K562 (cell line): ENCODE data around the gene OR2D2. TPM values are rescaled to one million over a fixed set of nuclear protein-coding genes. Genes with fewer than 3 reads are reported as not detected.
A peak's percentile ranks its signal among the peaks of the same experiment; 100 is the strongest.

Source experiments
- FOXP1 ChIP-seq: sonication (generic); formaldehyde crosslinking; IDR thresholded peaks from 2 replicates; pipeline ENCODE4 v1.8.0; 2022; ENCODE audit warnings: mild to moderate bottlenecking, missing genetic modification reagents
- HDAC2 ChIP-seq: fragments of 450-650 bp; IDR thresholded peaks from 2 replicates; pipeline ENCODE4 v1.6.1; 2016; ENCODE audit warnings: mild to moderate bottlenecking
- HDAC8 ChIP-seq: fragments of 450-650 bp; IDR thresholded peaks from 2 replicates; pipeline ENCODE4 v1.6.1; 2016; ENCODE audit warnings: mild to moderate bottlenecking, missing genetic modification characterization, moderate library complexity, missing compliant biosample characterization
- HEY1 ChIP-seq: fragments of 250-450 bp; sonication (Bioruptor Pico); IDR thresholded peaks from 2 replicates; pipeline ENCODE4 v1.5.0; 2020; ENCODE audit warnings: mild to moderate bottlenecking, moderate library complexity, borderline replicate concordance
- MXI1 ChIP-seq: IDR thresholded peaks from 2 replicates; pipeline ENCODE4 v1.6.1; 2011; ENCODE audit warnings: low read depth, mild to moderate bottlenecking, improper control_type of control experiment, low read length
- NCOA6 ChIP-seq: fragments of 450-650 bp; IDR thresholded peaks from 2 replicates; pipeline ENCODE4 v1.6.1; 2017; ENCODE audit warnings: mild to moderate bottlenecking
- NFE2L1 ChIP-seq: fragments of 450-650 bp; IDR thresholded peaks from 2 replicates; pipeline ENCODE4 v1.6.1; 2016; ENCODE audit warnings: missing genetic modification characterization, low read depth, mild to moderate bottlenecking, missing compliant biosample characterization, moderate library complexity, borderline replicate concordance
- NONO ChIP-seq, 2 experiments: fragments of 200-400 bp in 1 of 2; fragments of 450-650 bp in 1 of 2; formaldehyde crosslinking in 1 of 2; IDR thresholded peaks; 2 replicates each; pipeline ENCODE4 v1.6.1; 2017; ENCODE audit warnings: low read depth in 2 of 2, mild to moderate bottlenecking in 2 of 2, moderate library complexity in 2 of 2, low read length in 1 of 2
- POLR2A ChIP-seq: fragments of 450-650 bp; conservative IDR thresholded peaks from 2 replicates; pipeline ENCODE4 v1.6.1; 2016
- POLR2G ChIP-seq: fragments of 200-400 bp; formaldehyde crosslinking; IDR thresholded peaks from 2 replicates; pipeline ENCODE4 v1.6.1; 2017; ENCODE audit warnings: low read depth, mild to moderate bottlenecking, antibody characterized with exemption, low read length, moderate library complexity
- SAP30 ChIP-seq: fragments of 200-600 bp; sonication (generic); IDR thresholded peaks from 2 replicates; pipeline ENCODE4 v1.6.1; 2012; ENCODE audit warnings: borderline replicate concordance, low read depth, mild to moderate bottlenecking, moderate library complexity, low read length, control low read depth, inconsistent platforms; ENCODE audit not compliant: insufficient read depth, poor library complexity, severe bottlenecking
- TAF9B ChIP-seq: fragments of 450-650 bp; IDR thresholded peaks from 2 replicates; pipeline ENCODE4 v1.6.1; 2018; ENCODE audit warnings: mild to moderate bottlenecking; ENCODE audit not compliant: partially characterized antibody
- TEAD1 ChIP-seq, 2 experiments: fragments of 450-650 bp in 1 of 2; sonication (generic) in 1 of 2; formaldehyde crosslinking; IDR thresholded peaks; 2 replicates each; pipeline versions ENCODE4 v1.4.0 to v1.8.0; 2020 to 2022; ENCODE audit warnings: mild to moderate bottlenecking in 2 of 2, missing genetic modification reagents in 1 of 2
- XRCC5 ChIP-seq: fragments of 200-400 bp; formaldehyde crosslinking; IDR thresholded peaks from 2 replicates; pipeline ENCODE4 v1.6.1; 2017; ENCODE audit warnings: low read depth, mild to moderate bottlenecking, low read length
- ZFPM2 ChIP-seq: fragments of 250-450 bp; sonication (Bioruptor Pico); IDR thresholded peaks from 2 replicates; pipeline ENCODE4 v1.5.1; 2022; ENCODE audit warnings: mild to moderate bottlenecking
- ZNF707 ChIP-seq: fragments of 250-450 bp; sonication (Bioruptor Pico); conservative IDR thresholded peaks from 2 replicates; pipeline ENCODE4 v1.8.0; 2022; ENCODE audit warnings: inconsistent platforms, mild to moderate bottlenecking, moderate library complexity
- polyA plus RNA-seq, 8 experiments: library from polyadenylated mRNA; depleted of rRNA in 4 of 8; stranded (reverse) in 5 of 8; unstranded in 3 of 8; fragments of >200 nt; fragmentation: Nextera tagmentation in 2 of 8; fragmentation: Illumina TruSeq in 1 of 8; extraction: Ambion mirVana in 2 of 8; extraction: Trizol in 1 of 8; gene quantifications; 2 replicates each; pipeline versions ENCODE4 v1.2.1 to v1.2.3, GENCODE V29; 2011 to 2014; ENCODE audit warnings: inconsistent platforms in 1 of 8, missing spikeins in 1 of 8
- total RNA-seq, 7 experiments: library from RNA; depleted of rRNA in 6 of 7; stranded (reverse); fragments of >200 nt in 6 of 7; fragmentation: Illumina TruSeq in 2 of 7; extraction: Trizol in 2 of 7; gene quantifications; 2 replicates each; pipeline versions ENCODE4 v1.2.1 to v1.2.3, GENCODE V29; 2011 to 2021; ENCODE audit warnings: low replicate concordance in 1 of 7
- TF ChIP-seq, protein P1 (sequence below): fragments of 250-450 bp; sonication (Bioruptor Pico); IDR thresholded peaks from 2 replicates; pipeline ENCODE4 v1.4.0; 2020; ENCODE audit warnings: mild to moderate bottlenecking, moderate library complexity, borderline replicate concordance
- TF ChIP-seq, protein P2 (sequence below): sonication (generic); formaldehyde crosslinking; IDR thresholded peaks from 2 replicates; pipeline ENCODE4 v1.9.0; 2022; ENCODE audit warnings: mild to moderate bottlenecking, missing genetic modification reagents
- TF ChIP-seq, protein P3 (sequence below), 2 experiments: IDR thresholded peaks; 2 replicates each; pipeline ENCODE4 v1.6.1; 2012; ENCODE audit warnings: improper control_type of control experiment in 2 of 2, low read depth in 2 of 2, low read length in 2 of 2, borderline replicate concordance in 1 of 2

Gene OR2D2
- total and polyA plus RNA-seq, 9 of the 15 experiments (the other 6 are each of a cell fraction or from before 2014, with no cell fraction given) = 0.10 to 1.0 (median 0.57) TPM; not detected in 2

DNA sequence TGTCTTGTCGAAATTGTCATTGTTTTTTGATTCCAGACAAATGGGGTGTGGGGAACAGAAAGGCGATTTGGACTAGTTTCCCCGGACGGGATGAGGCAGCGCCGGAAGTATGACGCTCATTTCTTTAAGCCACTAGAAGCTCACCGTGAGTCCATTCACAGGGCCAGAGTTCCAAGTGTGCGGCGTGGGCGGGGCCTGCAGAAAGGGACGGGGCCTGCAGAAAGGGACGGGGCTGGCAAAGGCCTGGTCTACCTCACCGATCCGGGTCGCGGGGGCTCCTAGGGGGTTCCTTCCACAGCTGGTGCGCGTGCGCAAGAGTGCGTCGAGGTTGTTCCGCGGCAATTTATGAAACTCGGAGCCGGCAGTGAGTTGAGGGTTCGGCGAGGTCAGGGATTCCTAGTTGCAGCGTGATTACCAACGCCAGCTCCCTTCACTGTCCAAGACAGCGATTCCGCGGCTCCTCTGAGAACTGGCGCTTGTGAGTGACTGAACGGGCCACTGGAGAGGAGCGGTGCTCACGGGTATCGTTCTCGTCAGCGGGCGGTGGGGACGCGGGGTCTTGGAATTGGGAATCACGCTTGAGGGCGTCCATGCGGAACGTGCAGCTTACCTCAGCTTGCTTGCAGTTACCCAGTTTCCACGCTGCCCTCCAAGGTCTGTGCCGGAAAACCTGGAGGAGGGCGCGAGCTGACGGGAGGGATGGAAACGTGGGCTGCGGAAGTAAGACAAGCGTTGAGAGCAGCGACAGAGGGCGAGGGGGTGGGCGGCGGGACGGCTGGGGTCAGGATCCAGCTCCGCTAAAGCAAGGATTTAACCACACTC, 34.1 kb upstream of the OR2D2 start, which contains the start of gene ZNF215 (continued):
- TF ChIP-seq, protein P1, sequence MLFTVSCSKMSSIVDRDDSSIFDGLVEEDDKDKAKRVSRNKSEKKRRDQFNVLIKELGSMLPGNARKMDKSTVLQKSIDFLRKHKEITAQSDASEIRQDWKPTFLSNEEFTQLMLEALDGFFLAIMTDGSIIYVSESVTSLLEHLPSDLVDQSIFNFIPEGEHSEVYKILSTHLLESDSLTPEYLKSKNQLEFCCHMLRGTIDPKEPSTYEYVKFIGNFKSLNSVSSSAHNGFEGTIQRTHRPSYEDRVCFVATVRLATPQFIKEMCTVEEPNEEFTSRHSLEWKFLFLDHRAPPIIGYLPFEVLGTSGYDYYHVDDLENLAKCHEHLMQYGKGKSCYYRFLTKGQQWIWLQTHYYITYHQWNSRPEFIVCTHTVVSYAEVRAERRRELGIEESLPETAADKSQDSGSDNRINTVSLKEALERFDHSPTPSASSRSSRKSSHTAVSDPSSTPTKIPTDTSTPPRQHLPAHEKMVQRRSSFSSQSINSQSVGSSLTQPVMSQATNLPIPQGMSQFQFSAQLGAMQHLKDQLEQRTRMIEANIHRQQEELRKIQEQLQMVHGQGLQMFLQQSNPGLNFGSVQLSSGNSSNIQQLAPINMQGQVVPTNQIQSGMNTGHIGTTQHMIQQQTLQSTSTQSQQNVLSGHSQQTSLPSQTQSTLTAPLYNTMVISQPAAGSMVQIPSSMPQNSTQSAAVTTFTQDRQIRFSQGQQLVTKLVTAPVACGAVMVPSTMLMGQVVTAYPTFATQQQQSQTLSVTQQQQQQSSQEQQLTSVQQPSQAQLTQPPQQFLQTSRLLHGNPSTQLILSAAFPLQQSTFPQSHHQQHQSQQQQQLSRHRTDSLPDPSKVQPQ (CRISPR knock-in tag) = no peak
- TF ChIP-seq HDAC2 = 0 out of 2 replicates have a peak, but pooled peaks have one; percentile 35
- peak; percentile 47 for TF ChIP-seq TAF9B
- TF ChIP-seq, protein P2, sequence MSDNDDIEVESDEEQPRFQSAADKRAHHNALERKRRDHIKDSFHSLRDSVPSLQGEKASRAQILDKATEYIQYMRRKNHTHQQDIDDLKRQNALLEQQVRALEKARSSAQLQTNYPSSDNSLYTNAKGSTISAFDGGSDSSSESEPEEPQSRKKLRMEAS (CRISPR knock-in tag) = peak; percentile 46; the same call in 1 of the 2 replicates
- no peak for TF ChIP-seq ZFPM2 (CRISPR knock-in tag)
- TF ChIP-seq, protein P3, sequence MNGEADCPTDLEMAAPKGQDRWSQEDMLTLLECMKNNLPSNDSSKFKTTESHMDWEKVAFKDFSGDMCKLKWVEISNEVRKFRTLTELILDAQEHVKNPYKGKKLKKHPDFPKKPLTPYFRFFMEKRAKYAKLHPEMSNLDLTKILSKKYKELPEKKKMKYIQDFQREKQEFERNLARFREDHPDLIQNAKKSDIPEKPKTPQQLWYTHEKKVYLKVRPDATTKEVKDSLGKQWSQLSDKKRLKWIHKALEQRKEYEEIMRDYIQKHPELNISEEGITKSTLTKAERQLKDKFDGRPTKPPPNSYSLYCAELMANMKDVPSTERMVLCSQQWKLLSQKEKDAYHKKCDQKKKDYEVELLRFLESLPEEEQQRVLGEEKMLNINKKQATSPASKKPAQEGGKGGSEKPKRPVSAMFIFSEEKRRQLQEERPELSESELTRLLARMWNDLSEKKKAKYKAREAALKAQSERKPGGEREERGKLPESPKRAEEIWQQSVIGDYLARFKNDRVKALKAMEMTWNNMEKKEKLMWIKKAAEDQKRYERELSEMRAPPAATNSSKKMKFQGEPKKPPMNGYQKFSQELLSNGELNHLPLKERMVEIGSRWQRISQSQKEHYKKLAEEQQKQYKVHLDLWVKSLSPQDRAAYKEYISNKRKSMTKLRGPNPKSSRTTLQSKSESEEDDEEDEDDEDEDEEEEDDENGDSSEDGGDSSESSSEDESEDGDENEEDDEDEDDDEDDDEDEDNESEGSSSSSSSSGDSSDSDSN (IDR thresholded peaks at IDR 0.05; ENCODE audit: borderline replicate concordance in 1 of 2, low read depth in 2 of 2, low read length in 2 of 2) = peak in 1 of 2 experiments; percentile 63; a peak in 1 of 4 replicates
- TF ChIP-seq POLR2A = peak; percentile 83
- TF ChIP-seq XRCC5 = peak; percentile 16; the same call in 1 of the 2 replicates
- no peak for TF ChIP-seq HDAC8 (tag)
- peak; percentile 69 for TF ChIP-seq SAP30
- peak; percentile 88 for TF ChIP-seq POLR2G
- TF ChIP-seq NCOA6 = no peak
- TF ChIP-seq TEAD1 (CRISPR knock-in tag; IDR thresholded peaks at IDR 0.05) = 0 out of 4 replicates have a peak, but pooled peaks of 1 of the 2 experiments have one; percentile 66
- no peak for TF ChIP-seq HEY1 (CRISPR knock-in tag)
- no peak for TF ChIP-seq NFE2L1
- TF ChIP-seq FOXP1 (CRISPR knock-in tag) = no peak
- peak; percentile 32; the same call in 1 of the 2 replicates for TF ChIP-seq MXI1
- TF ChIP-seq NONO (IDR thresholded peaks at IDR 0.05; ENCODE audit: low read depth in 2 of 2, low read length in 1 of 2) = no peak
- no peak for TF ChIP-seq ZNF707 (CRISPR knock-in tag)
